A673 (cell line): Measurements from ENCODE around the gene CASKIN1. TPM values are rescaled to one million over a fixed set of nuclear protein-coding genes. Genes with fewer than 3 reads are reported as not detected.

Experiments
- Bru-seq: library from RNA; stranded (reverse); fragments of 400-500 nt; gene quantifications from one replicate; lab custom pipeline; 2021; lab: Mats Ljungman, UMichigan
- BruChase-seq, 2 experiments: library from RNA; stranded (reverse); fragments of 400-500 nt; gene quantifications; one replicate each; lab custom pipeline; 2021; lab: Mats Ljungman, UMichigan
- BruUV-seq: library from RNA; stranded (reverse); fragments of 400-500 nt; replicated peaks from 2 replicates; lab custom pipeline; 2021; lab: Mats Ljungman, UMichigan
- CTCF ChIA-PET: fragments of 300-600 bp; sonication (Branson Sonifier 250); formaldehyde crosslinking; loops from one replicate; lab custom pipeline; 2022; ENCODE audit warnings: antibody characterized with exemption; lab: Charles Lee
- POLR2A ChIA-PET: fragments of 300-600 bp; sonication (Branson Sonifier 250); formaldehyde crosslinking; loops from one replicate; lab custom pipeline; 2022; ENCODE audit warnings: antibody characterized with exemption; ENCODE audit not compliant: low non-redundant PET; lab: Charles Lee
- DNase-seq: peaks from one replicate; pipeline ENCODE4 v3.0.0-alpha.2; 2015; ENCODE audit warnings: low spot score
- H3K27ac ChIP-seq: fragments of 200-600 bp; sonication (generic); 2 replicates; pipeline ENCODE4 v1.5.1; 2016; ENCODE audit warnings: mixed run types, low read depth, mild to moderate bottlenecking, mixed read lengths, antibody characterized with exemption, low read length; ENCODE audit not compliant: poor library complexity, severe bottlenecking
- H3K27me3 ChIP-seq: fragments of 200-600 bp; sonication (generic); replicated peaks from 2 replicates; pipeline ENCODE4 v1.6.1; 2017; ENCODE audit warnings: mixed run types, low read depth, mild to moderate bottlenecking, mixed read lengths, antibody characterized with exemption, low read length; ENCODE audit not compliant: insufficient read depth, poor library complexity
- H3K36me3 ChIP-seq: fragments of 200-600 bp; sonication (generic); 2 replicates; pipeline ENCODE4 v1.6.1; 2016; ENCODE audit warnings: mixed run types, mild to moderate bottlenecking, mixed read lengths, antibody characterized with exemption, low read length; ENCODE audit not compliant: insufficient read depth, poor library complexity, severe bottlenecking
- H3K4me1 ChIP-seq: fragments of 200-600 bp; sonication (generic); 2 replicates; pipeline ENCODE4 v1.6.1; 2017; ENCODE audit warnings: mixed run types, mild to moderate bottlenecking, mixed read lengths, antibody characterized with exemption, low read length; ENCODE audit not compliant: insufficient read depth, poor library complexity, severe bottlenecking
- H3K4me3 ChIP-seq: fragments of 200-600 bp; sonication (generic); 2 replicates; pipeline ENCODE4 v1.5.1; 2016; ENCODE audit warnings: low read depth, mixed run types, mild to moderate bottlenecking, mixed read lengths, low read length; ENCODE audit not compliant: poor library complexity, severe bottlenecking
- H3K9me3 ChIP-seq: fragments of 200-600 bp; sonication (generic); 2 replicates; pipeline ENCODE4 v1.6.1; 2016; ENCODE audit warnings: mixed run types, low read depth, mild to moderate bottlenecking, mixed read lengths, antibody characterized with exemption, low read length; ENCODE audit not compliant: poor library complexity, severe bottlenecking
- EZH2 ChIP-seq: fragments of 200-600 bp; sonication (generic); IDR thresholded peaks from 2 replicates; pipeline ENCODE4 v1.6.1; 2017; ENCODE audit warnings: borderline replicate concordance, low read depth, mild to moderate bottlenecking, mixed read lengths, antibody characterized with exemption, low read length; ENCODE audit not compliant: poor library complexity, severe bottlenecking
- intact Hi-C: fragments of 100-400 bp; cut with micrococcal nuclease; formaldehyde crosslinking; loops from one replicate; pipeline ENCODE4 v1.10.0; 2022; ENCODE audit not compliant: unreplicated experiment
- long read RNA-seq: library from polyadenylated mRNA; stranded (forward); transcript quantifications from one replicate; pipeline ENCODE4 v2.0.0, GENCODE V29; 2022
- total RNA-seq: library from RNA; stranded (reverse); gene quantifications from 2 replicates; pipeline ENCODE4 v1.2.3, GENCODE V29; 2021
- TF ChIP-seq, protein P1 (sequence below): fragments of 300-800, 200-600 bp; sonication (generic); conservative IDR thresholded peaks from 2 replicates; pipeline ENCODE4 v1.5.1; 2017; ENCODE audit warnings: low read depth, mild to moderate bottlenecking, antibody characterized with exemption, low read length, moderate library complexity, mixed read lengths

Gene CASKIN1, protein sequence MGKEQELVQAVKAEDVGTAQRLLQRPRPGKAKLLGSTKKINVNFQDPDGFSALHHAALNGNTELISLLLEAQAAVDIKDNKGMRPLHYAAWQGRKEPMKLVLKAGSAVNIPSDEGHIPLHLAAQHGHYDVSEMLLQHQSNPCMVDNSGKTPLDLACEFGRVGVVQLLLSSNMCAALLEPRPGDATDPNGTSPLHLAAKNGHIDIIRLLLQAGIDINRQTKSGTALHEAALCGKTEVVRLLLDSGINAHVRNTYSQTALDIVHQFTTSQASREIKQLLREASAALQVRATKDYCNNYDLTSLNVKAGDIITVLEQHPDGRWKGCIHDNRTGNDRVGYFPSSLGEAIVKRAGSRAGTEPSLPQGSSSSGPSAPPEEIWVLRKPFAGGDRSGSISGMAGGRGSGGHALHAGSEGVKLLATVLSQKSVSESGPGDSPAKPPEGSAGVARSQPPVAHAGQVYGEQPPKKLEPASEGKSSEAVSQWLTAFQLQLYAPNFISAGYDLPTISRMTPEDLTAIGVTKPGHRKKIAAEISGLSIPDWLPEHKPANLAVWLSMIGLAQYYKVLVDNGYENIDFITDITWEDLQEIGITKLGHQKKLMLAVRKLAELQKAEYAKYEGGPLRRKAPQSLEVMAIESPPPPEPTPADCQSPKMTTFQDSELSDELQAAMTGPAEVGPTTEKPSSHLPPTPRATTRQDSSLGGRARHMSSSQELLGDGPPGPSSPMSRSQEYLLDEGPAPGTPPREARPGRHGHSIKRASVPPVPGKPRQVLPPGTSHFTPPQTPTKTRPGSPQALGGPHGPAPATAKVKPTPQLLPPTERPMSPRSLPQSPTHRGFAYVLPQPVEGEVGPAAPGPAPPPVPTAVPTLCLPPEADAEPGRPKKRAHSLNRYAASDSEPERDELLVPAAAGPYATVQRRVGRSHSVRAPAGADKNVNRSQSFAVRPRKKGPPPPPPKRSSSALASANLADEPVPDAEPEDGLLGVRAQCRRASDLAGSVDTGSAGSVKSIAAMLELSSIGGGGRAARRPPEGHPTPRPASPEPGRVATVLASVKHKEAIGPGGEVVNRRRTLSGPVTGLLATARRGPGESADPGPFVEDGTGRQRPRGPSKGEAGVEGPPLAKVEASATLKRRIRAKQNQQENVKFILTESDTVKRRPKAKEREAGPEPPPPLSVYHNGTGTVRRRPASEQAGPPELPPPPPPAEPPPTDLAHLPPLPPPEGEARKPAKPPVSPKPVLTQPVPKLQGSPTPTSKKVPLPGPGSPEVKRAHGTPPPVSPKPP (N-terminal part only)
- total RNA-seq: 1.1 and 3.8 TPM in 2 replicates
- percentile 18 among the genes with signal in this experiment for Bru-seq, nascent RNA
- percentile 22 among the genes with signal in this experiment for BruChase-seq, experiment 1, labeled RNA remaining after a 2-hour chase
- percentile 35 among the genes with signal in this experiment for BruChase-seq, experiment 2, labeled RNA remaining after a 6-hour chase
- long read RNA-seq, partial matches to known transcripts: 2 of 4 reads
- long read RNA-seq, other reads (novel, unspliced or antisense): 2 of 4 reads

DNA sequence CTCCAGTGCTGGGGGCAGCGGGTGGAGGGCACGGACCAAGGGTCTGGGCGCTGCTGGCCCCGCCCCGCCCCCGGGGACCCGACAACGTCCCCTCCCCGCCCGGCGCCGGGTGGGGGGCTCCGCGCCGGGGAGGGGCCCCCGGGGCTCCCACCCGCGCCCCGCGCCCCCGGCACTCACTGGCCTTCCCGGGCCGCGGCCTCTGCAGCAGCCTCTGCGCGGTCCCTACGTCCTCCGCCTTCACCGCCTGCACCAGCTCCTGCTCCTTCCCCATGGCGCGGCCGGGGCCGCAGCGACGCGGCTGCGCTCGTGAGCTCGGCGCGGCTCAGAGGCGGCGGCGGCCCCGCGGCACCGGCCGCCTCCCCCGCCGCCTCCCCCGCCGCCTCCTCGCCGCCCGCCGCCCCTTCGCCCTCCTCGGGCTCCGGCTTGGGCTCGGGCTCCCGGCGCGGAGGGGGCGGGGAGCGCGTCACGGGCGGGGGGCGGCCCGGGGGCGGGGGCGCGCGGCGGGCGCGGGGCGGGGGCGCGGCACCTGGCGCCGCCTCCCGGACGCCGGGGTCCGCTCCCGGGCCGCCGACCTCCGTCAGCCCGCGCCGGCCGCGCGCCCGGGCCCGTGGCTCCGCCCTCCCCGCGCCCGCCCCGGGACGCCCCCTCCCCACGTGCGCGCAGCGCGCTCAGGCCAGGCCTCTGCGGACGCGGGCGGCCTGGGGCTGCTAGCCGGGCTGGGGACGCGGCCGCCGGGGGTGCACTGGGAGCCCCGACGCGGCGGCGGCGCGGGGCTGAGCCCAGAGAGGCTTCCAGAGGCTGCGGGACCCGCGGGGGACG, at the start of gene CASKIN1:
Gene CASKIN1, minus strand, starts transcription at position 444 of the 819 bp plus-strand sequence. Its CDS starts 173 bp downstream, at position 271.
- intact Hi-C loops: no loop called here
- no TSS peak for BruUV-seq
- H3K36me3 ChIP-seq: no peaks in the 10 kb centered on the region
- ChIA-PET POLR2A (no interaction called here), CTCF (no interaction called here)
- TF ChIP-seq, protein P1, sequence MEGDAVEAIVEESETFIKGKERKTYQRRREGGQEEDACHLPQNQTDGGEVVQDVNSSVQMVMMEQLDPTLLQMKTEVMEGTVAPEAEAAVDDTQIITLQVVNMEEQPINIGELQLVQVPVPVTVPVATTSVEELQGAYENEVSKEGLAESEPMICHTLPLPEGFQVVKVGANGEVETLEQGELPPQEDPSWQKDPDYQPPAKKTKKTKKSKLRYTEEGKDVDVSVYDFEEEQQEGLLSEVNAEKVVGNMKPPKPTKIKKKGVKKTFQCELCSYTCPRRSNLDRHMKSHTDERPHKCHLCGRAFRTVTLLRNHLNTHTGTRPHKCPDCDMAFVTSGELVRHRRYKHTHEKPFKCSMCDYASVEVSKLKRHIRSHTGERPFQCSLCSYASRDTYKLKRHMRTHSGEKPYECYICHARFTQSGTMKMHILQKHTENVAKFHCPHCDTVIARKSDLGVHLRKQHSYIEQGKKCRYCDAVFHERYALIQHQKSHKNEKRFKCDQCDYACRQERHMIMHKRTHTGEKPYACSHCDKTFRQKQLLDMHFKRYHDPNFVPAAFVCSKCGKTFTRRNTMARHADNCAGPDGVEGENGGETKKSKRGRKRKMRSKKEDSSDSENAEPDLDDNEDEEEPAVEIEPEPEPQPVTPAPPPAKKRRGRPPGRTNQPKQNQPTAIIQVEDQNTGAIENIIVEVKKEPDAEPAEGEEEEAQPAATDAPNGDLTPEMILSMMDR: no peak
- no peak for TF ChIP-seq EZH2
- peak within 1 kb of the TSS; percentile 53 for H3K4me3 ChIP-seq
- peak; percentile 52 for DNase-seq
- H3K27ac ChIP-seq: no peak within 1 kb of the TSS
- no peaks in the 10 kb centered on the region for H3K9me3 ChIP-seq
- peaks cover 26% of the 10 kb centered on the region for H3K27me3 ChIP-seq
- H3K4me1 ChIP-seq: peaks cover 7% of the 10 kb centered on the region

DNA sequence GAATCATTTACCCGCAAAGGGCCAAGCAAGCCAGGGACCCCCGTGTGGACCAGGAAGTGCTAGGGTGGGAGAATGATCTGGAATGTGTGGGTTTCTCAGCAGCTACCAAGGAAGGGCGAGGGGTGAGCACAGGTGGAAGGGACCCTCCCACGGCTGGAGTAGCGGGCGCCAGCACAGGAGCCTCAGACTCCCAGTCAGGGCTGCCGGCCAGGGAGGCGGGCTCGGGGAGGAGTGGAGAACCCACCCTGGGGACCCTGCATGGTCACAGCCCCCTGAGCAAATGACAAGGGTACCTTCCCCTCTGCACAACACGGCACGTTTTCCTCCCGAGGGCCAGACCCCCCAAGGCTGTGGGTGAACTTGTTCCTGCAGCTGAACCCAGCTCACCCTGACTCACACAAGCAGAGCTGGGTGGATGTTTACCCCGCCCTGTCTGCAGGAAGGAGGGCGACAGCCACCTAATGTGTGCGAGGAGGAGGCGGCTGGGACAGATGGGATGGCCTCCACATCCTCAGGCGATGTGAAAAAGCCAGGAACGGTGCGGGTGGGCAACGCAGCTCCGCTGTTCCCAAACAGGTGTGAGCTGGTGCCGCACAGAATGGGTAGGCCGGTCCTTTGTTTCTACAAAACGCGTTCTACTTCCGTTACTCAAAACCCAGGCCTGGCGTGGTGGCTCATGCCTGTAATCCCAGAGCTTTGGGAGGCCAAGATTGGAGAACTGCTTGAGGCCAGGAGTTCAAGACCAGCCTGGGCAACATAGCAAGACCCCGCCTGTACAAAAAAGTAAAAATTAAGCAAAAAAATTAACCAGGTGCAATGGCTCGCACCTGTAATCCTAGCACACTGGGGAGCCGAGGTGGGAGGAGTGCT, 48.8 kb upstream of the CASKIN1 start:
- DNase-seq: no peak
- ChIA-PET POLR2A (no interaction called here), CTCF (no interaction called here)
- Histone ChIP-seq H3K4me1 (peaks cover 6% of the 10 kb centered on the region), H3K4me3 (no peak overlapping the region), H3K36me3 (peaks cover 43% of the 10 kb centered on the region), H3K27me3 (no peaks in the 10 kb centered on the region), H3K27ac (no peak overlapping the region), H3K9me3 (no peaks in the 10 kb centered on the region)
- intact Hi-C loops: no loop called here
- no TSS peak for BruUV-seq
- no peak for TF ChIP-seq EZH2
- TF ChIP-seq, protein P1: no peak
